Keratinocyte (primary cell): ENCODE results near the gene MET.

Experiments
- CTCF ChIP-seq, 3 experiments: IDR thresholded peaks in 1 of 3; conservative IDR thresholded peaks in 1 of 3; optimal IDR thresholded peaks in 1 of 3; 2 replicates in 2 of 3; 3 replicates in 1 of 3; pipeline versions ENCODE3 to v1.5.1; 2011; ENCODE audit warnings: low read length in 3 of 3, mild to moderate bottlenecking in 3 of 3, moderate library complexity in 2 of 3, control low read depth in 1 of 3, inconsistent platforms in 1 of 3; ENCODE audit not compliant: insufficient read depth in 2 of 3; ENCODE audit errors: extremely low read depth in 1 of 3
- EZH2 ChIP-seq: IDR thresholded peaks from one replicate; pipeline ENCODE4 v1.6.1; 2012; ENCODE audit warnings: inconsistent platforms, mild to moderate bottlenecking, low read length, moderate library complexity

- no peak for TF ChIP-seq EZH2
- TF ChIP-seq CTCF (optimal IDR thresholded peaks at IDR 0.05 in 1 of 3, IDR thresholded peaks at IDR 0.05 in 1 of 3, conservative IDR thresholded peaks at IDR 0.05 in 1 of 3; ENCODE audit: extremely low read depth in 1 of 3, insufficient read depth in 2 of 3, low read length in 3 of 3), result no peak
Measured at GRCh38 chr7:116782177-116782711, 110.2 kb downstream of the MET start.
